Measurements from ENCODE around the gene CCIN.
A peak's percentile ranks its signal among the peaks of the same experiment; 100 is the strongest.
"Not testable (repeated sequence)": the region's sequence is repeated elsewhere in the genome, so short reads cannot be mapped to it uniquely, and the experiment has no call there.

The CCIN gene

DNA sequence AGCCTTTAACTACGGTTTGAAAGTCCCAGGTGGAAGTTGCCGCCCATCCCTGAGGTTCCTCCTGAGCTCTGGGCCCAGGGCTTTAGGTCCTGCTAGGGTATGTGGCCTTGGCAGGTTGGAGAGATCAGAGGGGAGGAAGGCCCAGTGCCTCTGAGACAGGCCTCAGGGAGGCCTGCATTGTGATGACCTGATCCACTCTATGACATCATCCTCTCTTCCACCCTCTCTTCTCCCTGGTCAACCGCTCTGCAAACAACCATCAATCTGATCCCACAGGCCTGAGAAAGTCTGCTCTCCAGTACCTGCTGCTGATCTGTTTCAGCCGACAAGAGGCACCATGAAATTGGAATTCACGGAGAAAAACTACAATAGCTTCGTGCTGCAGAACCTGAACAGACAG lies at the start of gene CCIN:
CCIN (plus strand) TSS at position 223 of the 400 bp plus-strand sequence; CDS start at position 338, 115 bp downstream.
- no peak within 1 kb of the TSS for H3K4me3 ChIP-seq (ENCODE audit: low read length)
- no peak for TF ChIP-seq ZNF274 (IDR thresholded peaks at IDR 0.05; ENCODE audit: low read depth, low read length)

DNA sequence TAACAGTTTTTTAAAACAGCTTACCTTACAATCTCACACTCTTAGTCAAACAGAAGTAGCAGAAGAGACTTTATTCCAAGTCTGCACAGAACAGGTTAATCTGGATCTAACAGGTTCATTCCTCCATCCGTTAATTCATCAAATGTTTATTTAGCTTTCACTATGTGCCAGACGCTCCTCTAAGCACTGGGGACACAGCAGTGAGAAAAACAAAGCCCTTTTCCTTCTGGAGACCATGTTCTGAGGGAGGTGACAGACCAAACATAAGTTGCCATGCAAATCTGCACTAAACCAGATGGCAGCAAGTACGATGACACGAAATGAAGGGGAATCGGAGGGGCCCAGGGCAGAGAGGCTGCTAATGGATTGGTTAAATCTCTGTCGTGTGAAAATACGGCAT lies 49.7 kb upstream of the CCIN start:
- no peak overlapping the region for H3K4me3 ChIP-seq (ENCODE audit: low read length)
- no peak for TF ChIP-seq ZNF274 (IDR thresholded peaks at IDR 0.05; ENCODE audit: low read depth, low read length)

DNA sequence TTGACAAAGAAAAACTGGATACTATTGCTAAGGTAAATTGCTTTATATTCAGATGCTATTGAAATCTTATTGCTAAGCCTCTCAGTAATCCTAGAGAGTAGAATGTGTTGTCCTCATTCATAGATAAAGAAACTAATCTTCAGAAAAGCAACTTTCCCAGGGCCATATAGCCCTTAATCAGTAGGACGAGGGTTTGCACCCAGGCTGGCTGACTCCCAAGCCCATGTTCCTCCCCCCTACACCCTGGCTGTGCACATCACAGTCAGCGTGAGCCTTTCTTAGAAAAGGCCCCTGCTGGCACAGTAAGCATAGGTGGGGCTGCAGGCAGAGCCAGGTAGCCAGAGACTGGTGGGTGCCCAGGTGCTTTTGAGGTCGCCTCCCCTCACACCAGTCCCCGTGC lies 48.5 kb upstream of the CCIN start:
- no peak for TF ChIP-seq ZNF274 (IDR thresholded peaks at IDR 0.05; ENCODE audit: low read depth, low read length)
- no peak overlapping the region for H3K4me3 ChIP-seq (ENCODE audit: low read length)

DNA sequence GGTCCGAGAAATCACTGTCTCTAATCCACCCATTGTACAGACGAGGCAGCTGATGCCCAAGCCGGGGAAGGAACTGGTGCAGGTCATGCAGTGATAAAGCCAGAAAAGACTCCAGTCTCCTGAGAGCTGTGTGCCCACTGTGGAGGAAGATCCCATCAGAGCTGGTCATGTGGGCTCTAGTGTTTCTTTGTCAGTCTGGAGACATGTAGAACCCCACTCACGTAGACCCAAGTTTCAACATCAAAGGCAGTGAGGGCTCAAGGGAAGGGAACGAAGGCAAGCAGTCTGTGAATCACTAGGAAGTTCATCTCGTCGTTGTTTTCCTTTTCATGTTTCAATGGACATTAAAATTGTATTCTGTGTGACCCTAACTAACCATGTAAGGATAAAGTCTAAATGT lies 47.2 kb upstream of the CCIN start:
- H3K4me3 ChIP-seq (ENCODE audit: low read length): no peak overlapping the region
- no peak for TF ChIP-seq ZNF274 (IDR thresholded peaks at IDR 0.05; ENCODE audit: low read depth, low read length)

DNA sequence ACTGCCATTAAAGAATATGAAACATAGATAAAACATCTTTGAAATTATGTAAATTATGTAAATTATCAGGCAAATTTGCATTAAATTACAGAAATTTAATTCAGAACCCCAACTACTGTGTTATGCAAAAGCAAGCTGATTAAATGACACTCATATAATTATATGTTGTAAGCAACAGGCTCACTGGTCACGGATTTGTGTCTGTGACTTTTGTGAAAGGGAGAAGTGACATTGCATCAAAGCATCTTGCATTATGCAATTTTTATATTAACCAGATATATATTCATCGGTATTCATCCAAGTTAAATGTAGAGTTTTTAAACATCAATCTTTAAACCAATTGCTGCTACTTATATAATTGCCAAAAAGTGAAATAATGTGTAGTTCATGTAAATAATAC lies 45.7 kb upstream of the CCIN start:
- no peak overlapping the region for H3K4me3 ChIP-seq (ENCODE audit: low read length)
- no peak for TF ChIP-seq ZNF274 (IDR thresholded peaks at IDR 0.05; ENCODE audit: low read depth, low read length)

DNA sequence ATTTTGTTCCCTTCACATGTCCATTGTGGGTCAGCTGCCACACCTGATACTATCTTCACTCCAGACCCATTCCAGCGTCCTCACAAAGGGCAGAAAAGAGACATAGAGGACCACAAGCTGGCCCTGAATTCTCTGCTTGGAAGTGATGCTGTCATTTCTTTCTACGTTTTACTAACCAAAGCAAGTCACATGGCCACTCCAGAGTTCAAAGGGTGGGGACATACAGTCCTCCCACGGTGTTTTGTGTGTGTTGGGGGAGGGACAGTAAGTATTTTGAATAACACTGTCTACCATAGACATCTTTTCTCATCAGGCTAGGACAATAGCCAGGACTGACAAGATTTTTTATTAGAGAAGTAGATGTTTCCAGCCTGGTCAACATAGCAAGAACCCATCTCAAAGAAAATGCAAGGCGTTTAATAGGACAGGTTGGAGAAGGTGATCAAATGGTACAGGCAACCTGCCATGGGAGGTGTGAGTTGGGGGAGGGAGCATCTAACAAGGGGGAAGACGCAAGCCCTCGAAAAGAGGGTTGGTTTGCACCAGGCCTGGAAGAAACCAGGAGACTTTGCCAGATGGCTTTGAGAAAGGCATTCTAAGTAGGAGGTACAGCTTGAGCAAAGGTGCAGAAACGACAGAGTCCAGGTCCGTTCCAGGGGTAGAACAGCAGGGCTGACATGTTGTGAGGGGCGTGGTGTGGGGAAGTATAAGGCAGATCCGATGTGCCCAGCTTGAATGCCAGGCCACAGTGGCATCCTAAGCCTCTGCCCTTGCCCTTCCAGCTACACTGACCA lies 43.9 kb upstream of the CCIN start:
- no peak for TF ChIP-seq ZNF274 (IDR thresholded peaks at IDR 0.05; ENCODE audit: low read depth, low read length)

DNA sequence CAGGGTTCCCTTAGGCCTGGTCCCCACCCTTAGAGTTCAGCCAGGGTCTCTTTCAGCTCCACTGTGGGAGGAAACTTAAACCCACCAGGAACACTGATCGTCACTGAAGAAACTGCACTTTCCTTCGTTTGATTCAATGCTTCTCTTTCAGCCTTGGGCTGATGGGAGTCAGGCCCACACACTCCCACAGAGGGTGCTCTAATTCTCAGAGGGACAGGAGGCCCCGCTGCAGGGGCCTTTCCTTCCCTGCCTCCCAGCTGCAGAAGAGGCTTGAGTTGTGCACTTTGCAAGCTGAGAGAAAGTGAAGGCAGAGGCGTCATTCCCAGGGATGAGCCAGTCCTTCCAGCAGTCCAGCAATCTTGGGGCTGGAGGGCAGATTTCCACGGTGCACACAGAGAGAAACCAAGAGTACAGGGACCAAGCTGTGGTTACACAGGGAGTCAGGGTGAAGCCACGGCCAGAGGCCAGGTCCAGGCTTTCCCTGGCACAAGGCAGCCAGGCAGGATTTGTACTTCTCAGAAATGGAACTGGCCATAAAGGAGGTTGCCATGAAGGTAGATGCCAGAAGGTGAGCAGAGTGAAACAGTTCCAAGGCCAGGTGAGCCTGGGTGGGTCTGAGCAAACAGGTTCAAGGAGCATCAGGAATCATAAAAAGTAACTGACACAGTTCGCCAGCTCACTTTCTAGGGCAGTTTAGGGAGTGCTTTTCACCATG lies 43.0 kb upstream of the CCIN start:
- TF ChIP-seq ZNF274 (IDR thresholded peaks at IDR 0.05; ENCODE audit: low read depth, low read length): no peak
- no peak overlapping the region for H3K4me3 ChIP-seq (ENCODE audit: low read length)

More for the DNA sequence above, 43.9 kb upstream of the CCIN start:
- no peak overlapping the region for H3K4me3 ChIP-seq (ENCODE audit: low read length)

DNA sequence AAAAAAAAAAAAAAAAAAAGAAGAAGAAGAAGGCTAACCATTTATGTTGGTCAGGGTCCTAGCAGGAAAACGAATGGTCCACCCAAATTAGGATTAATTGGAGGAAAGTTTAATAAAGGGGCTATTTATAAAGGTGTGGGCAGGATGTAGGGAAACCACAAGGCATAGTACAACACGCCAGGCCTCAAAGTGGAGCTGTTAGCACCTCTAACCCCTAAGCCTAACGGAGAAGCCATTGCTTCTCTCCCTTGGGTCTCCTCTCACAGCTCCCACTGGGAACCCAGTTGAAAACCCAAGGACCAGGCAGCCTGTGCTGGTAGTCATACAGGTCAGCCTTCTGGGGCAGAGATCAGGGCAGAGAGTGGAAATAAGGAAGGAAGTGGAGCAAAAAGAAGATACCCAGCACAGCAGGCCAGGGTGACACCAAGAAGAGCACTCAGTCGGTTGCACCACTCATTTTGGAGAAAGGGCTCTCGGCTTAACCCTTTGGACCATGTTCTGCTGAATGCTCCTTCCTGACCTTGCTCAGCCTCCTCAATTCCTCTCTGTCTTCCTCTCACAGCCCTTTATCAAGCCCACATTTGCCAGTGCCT lies 41.4 kb upstream of the CCIN start:
- no peak for TF ChIP-seq ZNF274 (IDR thresholded peaks at IDR 0.05; ENCODE audit: low read depth, low read length)
- no peak overlapping the region for H3K4me3 ChIP-seq (ENCODE audit: low read length)

DNA sequence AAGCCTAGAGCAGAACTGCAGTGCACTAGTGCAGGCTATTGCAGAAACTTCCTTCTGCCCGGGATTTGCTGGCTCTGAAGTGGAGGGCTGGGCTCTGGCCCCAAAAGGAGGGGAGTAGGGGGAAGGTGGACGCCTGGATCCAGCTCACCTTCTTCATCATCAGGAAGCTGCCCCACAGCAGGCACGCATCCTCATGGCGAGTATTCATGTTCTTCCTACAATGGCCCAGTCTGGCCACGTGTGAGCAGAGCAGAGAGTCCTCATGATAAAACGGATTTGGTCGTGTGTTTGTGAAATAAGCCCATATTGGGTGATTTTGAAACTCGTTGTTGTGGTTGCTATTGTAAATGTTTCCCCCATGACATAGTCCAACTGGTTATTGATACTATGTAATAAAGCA lies 40.8 kb upstream of the CCIN start:
- no peak overlapping the region for H3K4me3 ChIP-seq (ENCODE audit: low read length)
- no peak for TF ChIP-seq ZNF274 (IDR thresholded peaks at IDR 0.05; ENCODE audit: low read depth, low read length)

DNA sequence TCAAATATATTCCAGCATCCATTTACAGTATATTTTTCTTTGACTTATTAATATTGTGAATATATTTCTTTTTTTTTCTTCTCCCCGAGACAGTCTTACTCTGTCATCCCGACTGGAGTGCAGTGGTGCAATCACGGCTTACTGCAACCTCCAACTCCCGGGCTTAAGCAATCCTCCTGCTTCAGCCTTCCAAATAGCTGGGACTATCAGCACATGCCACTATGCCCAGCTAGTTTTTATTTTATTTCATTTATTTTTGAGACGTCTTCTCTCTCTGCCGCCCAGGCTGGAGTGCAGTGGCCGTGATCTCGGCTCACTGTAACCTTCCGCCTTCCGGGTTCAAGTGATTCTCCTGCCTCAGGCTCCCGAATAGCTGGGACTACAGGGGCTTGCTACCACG lies 40.0 kb upstream of the CCIN start:
- H3K4me3 ChIP-seq (ENCODE audit: low read length): no peak overlapping the region
- no peak for TF ChIP-seq ZNF274 (IDR thresholded peaks at IDR 0.05; ENCODE audit: low read depth, low read length)

DNA sequence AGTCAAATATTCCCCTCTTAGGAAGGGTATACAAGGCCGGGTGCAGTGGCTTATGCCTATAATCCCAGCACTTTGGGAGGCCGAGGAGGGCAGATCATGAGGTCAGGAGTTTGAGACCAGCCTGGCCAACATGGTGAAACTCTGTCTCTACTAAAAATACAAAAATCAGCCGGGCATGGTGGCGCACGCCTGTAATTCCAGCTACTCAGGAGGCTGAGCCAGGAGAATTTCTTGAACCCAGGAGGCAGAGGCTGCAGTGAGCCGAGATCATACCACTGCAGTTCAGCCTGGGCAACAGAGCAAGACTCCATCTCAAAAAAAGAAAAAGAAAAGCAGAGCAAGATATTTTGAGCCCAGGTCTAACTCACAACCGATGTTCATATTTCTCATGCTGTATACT lies 37.5 kb upstream of the CCIN start:
- not testable (repeated sequence) for H3K4me3 ChIP-seq (ENCODE audit: low read length)

DNA sequence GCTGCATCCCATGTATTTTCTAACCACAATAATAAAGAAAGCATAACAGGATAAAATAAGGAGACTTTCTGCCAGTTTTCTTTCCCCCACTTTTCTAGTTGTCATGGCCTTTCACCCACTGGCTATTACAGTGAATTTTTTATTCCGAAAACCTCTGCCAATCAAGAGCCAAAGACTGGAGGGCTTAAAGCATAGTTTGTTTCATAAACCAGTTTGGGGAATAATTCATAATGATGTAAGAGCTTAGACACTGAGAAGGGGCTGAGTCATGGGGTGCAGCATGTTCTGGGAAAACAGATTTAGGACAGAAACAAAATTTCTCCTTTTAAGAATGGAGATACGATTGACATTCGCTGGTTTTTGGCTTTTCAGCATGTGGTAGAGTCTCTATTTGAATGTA lies 37.1 kb upstream of the CCIN start:
- H3K4me3 ChIP-seq (ENCODE audit: low read length): no peak overlapping the region
- no peak for TF ChIP-seq ZNF274 (IDR thresholded peaks at IDR 0.05; ENCODE audit: low read depth, low read length)

DNA sequence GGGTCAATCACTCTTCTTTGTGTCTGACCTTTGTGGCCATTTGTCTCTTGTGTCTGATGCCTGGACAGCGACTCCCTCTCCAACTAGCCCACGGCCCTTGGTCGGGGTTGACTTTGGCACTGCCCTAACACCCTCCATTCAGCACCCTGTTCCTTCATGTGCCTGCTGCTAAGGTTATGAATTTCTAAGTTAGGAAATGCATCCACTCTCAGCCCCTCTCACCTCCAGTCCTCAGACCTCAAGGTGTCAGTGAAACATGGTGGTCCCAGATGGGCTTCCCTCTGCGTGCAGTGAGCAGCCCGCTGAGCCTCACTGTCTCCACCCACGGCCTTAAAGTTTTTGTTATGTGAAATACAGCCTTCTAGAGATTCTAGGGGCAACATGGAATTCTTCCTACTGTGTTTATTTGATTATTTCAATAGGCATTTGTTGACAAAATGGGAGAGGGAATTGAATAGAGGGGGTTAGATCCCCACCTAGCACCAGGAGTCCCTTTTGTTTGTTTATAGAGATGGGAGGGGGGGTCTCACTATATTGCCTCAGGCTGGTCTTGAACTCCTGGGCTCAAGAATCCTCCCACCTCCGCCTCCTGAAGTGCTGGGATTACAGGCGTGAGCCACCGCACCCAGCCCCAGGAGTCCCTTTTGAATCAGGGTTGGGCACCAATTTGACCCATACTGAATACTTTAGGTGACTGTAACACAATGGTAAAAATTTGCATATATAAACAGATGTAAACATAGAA lies 34.3 kb upstream of the CCIN start:
- no peak for TF ChIP-seq ZNF274 (IDR thresholded peaks at IDR 0.05; ENCODE audit: low read depth, low read length)
- no peak overlapping the region for H3K4me3 ChIP-seq (ENCODE audit: low read length)

DNA sequence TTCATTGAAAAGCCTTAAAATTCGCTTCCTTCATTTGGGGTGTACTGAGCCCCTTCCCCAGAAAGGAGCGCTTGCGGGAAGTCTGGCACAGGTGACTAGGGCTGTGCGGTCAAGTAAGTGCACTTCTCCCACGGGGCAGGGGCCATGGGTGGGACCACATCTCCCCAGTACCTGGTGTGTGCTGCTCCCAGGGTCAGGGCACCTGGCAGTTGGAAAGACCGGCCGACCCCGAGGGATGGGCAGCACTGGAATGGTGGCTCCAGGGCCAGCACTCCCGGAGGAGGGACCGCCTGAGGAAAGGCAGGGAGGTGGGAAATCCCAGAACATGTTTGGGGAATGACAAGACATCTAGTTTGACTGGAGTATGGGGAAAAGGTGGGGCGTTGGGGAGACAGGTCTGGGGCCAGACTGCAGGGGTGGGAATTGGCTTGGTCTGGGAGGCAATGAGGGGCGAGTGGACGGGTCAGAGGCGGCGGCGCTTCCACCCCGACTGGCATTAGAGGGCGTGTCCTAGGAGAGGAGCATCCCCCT lies 33.4 kb upstream of the CCIN start:
- peak overlapping the region; percentile 59; the same call in 1 of the 2 replicates for H3K4me3 ChIP-seq (ENCODE audit: low read length)
- TF ChIP-seq ZNF274 (IDR thresholded peaks at IDR 0.05; ENCODE audit: low read depth, low read length): no peak
